Loucy (cell line): Measurements from ENCODE around the gene LRRC15.

ENCODE experiments used
- H2AFZ ChIP-seq: fragments of 200-600 bp; sonication (generic); 2 replicates; pipeline ENCODE4 v1.6.0; 2016; ENCODE audit warnings: antibody characterized with exemption, mild to moderate bottlenecking, low read length, moderate library complexity
- H3F3A ChIP-seq: fragments of 200-600 bp; 2 replicates; pipeline ENCODE4 v1.6.0; 2016; ENCODE audit warnings: antibody characterized with exemption, low read depth, mild to moderate bottlenecking
- H3K27me3 ChIP-seq: fragments of 200-600 bp; sonication (generic); 2 replicates; pipeline ENCODE4 v1.6.1; 2014; ENCODE audit warnings: low read length, mild to moderate bottlenecking; ENCODE audit not compliant: insufficient read depth, poor library complexity, severe bottlenecking
- H3K36me3 ChIP-seq: fragments of 200-600 bp; sonication (generic); 2 replicates; pipeline ENCODE4 v1.6.1; 2016; ENCODE audit warnings: low read length; ENCODE audit not compliant: insufficient read depth
- H3K4me1 ChIP-seq: fragments of 200-600 bp; sonication (generic); 2 replicates; pipeline ENCODE4 v1.5.1; 2014; ENCODE audit warnings: low read length, mild to moderate bottlenecking; ENCODE audit not compliant: insufficient read depth, poor library complexity, severe bottlenecking
- H3K4me2 ChIP-seq: fragments of 200-600 bp; sonication (generic); 2 replicates; pipeline ENCODE4 v1.6.0; 2014; ENCODE audit warnings: antibody characterized with exemption, low read length, low read depth, mild to moderate bottlenecking; ENCODE audit not compliant: poor library complexity, severe bottlenecking
- H3K4me3 ChIP-seq: fragments of 200-600 bp; sonication (generic); 2 replicates; pipeline ENCODE4 v1.5.1; 2014; ENCODE audit warnings: low read length, mild to moderate bottlenecking, mixed read lengths; ENCODE audit not compliant: poor library complexity, severe bottlenecking
- H3K79me2 ChIP-seq: fragments of 200-600 bp; sonication (generic); 2 replicates; pipeline ENCODE4 v1.6.1; 2014; ENCODE audit warnings: low read length; ENCODE audit not compliant: insufficient read depth
- H3K9ac ChIP-seq: fragments of 200-600 bp; sonication (generic); 2 replicates; pipeline ENCODE4 v1.6.0; 2014; ENCODE audit warnings: mild to moderate bottlenecking, low read depth, low read length, moderate library complexity; ENCODE audit not compliant: poor library complexity, severe bottlenecking
- H3K9me2 ChIP-seq: fragments of 200-600 bp; sonication (generic); replicated peaks from 2 replicates; pipeline ENCODE4 v1.6.1; 2016; ENCODE audit warnings: low read depth, low read length, mixed read lengths
- H3K9me3 ChIP-seq: fragments of 200-600 bp; sonication (generic); 2 replicates; pipeline ENCODE4 v1.6.1; 2014; ENCODE audit warnings: mild to moderate bottlenecking, antibody characterized with exemption, low read length, low read depth; ENCODE audit not compliant: insufficient read depth
- H4K20me1 ChIP-seq: fragments of 200-600 bp; sonication (generic); 2 replicates; pipeline ENCODE4 v1.6.0; 2014; ENCODE audit warnings: antibody characterized with exemption, low read length, mild to moderate bottlenecking; ENCODE audit not compliant: insufficient read depth, poor library complexity, severe bottlenecking
- CTCF ChIP-seq: fragments of 200-600 bp; sonication (generic); conservative IDR thresholded peaks from 2 replicates; pipeline ENCODE4 v1.5.1; 2014; ENCODE audit warnings: mild to moderate bottlenecking, antibody characterized with exemption, low read length
- EZH2phosphoT487 ChIP-seq: fragments of 200-600 bp; IDR thresholded peaks from 2 replicates; pipeline ENCODE4 v1.6.1; 2018; ENCODE audit warnings: antibody characterized with exemption, mild to moderate bottlenecking, moderate library complexity, borderline replicate concordance

Gene LRRC15

DNA sequence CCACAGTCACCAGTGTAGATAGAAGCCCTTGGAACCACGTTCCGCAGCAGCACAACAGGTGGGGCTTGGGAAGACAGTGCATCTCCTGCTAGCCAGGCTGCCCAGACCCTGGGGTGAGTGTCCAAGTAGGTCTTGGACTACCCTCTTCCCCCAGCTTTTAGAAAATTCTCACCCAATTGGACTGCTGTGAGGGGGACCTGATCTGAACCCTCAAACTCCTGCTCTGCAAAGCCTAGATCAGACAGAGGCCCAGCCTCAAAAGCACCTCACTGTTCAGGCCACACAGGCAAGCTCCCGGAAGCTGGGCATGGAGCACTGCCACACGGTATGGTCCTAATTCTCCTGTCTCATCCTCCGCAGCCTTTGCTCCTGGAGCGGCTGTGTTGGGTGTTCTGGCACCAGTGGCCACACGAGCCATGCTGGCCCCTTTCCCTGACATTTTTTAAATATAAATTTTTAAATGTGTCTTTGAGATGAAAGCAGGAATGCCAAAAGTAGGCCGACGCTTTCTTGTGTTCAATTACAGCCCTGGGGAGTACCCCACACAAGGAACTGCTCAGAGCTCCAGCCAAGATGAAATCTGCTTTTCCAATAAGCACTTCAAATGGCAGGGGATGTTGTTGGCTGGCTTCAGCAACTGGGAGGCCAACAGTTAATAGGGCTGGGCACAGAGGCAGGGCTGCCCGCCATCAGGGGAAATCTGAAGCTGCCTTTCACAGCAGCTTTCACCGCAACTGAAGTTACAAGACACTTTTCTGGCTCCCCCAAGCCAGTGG, 59.3 kb downstream of the LRRC15 start:
- H3K4me2 ChIP-seq, result peak overlapping the region; percentile 0
- H3K36me3 ChIP-seq, result no peaks in the 10 kb centered on the region
- no peak overlapping the region for H3K4me3 ChIP-seq
- peak overlapping the region; percentile 69 for H3K9ac ChIP-seq
- H3F3A ChIP-seq, result peaks cover 10% of the 10 kb centered on the region
- H3K27me3 ChIP-seq, result no peaks in the 10 kb centered on the region
- H3K9me2 ChIP-seq, result no peaks in the 10 kb centered on the region
- no peaks in the 10 kb centered on the region for H4K20me1 ChIP-seq
- H2AFZ ChIP-seq, result no peak overlapping the region
- H3K4me1 ChIP-seq, result peaks cover 61% of the 10 kb centered on the region
- TF ChIP-seq EZH2phosphoT487, result no peak
- no peak for TF ChIP-seq CTCF
- 0 out of 2 replicates have a peak, but pooled peaks cover 2% of the 10 kb centered on the region for H3K79me2 ChIP-seq
- no peaks in the 10 kb centered on the region for H3K9me3 ChIP-seq

GRCh38 chr3:194308601-194309449, 60.7 kb downstream of the LRRC15 start:
- no peak overlapping the region for H2AFZ ChIP-seq
- H3F3A ChIP-seq, result peaks cover 10% of the 10 kb centered on the region
- 0 out of 2 replicates have a peak, but pooled peaks cover 2% of the 10 kb centered on the region for H3K79me2 ChIP-seq
- no peak overlapping the region for H3K4me3 ChIP-seq
- H3K9me3 ChIP-seq, result no peaks in the 10 kb centered on the region
- peaks cover 70% of the 10 kb centered on the region for H3K4me1 ChIP-seq
- no peaks in the 10 kb centered on the region for H3K36me3 ChIP-seq
- peak overlapping the region; percentile 0 for H3K4me2 ChIP-seq
- TF ChIP-seq CTCF (no peak), EZH2phosphoT487 (no peak)
- no peaks in the 10 kb centered on the region for H4K20me1 ChIP-seq
- H3K27me3 ChIP-seq, result no peaks in the 10 kb centered on the region
- H3K9ac ChIP-seq, result peak overlapping the region; percentile 69
- H3K9me2 ChIP-seq, result no peaks in the 10 kb centered on the region

DNA sequence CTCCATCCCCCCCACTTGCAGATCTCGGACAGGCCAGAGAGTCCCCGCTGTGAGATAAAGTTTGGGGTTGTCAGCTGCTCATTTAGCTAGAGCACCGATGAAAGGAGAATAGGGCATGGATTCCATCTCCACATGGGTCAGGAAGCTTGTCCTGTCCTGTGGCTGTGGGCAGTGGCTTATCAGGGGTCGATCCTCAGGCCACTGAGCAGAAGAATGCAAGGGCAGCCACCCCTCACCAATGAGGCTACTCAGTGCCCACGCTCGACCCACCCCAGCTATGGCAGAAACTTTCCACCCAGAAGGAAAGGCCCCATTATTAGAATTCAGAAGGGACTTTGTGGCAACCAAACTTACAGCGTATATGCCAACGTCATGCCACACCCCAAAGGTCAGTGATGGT, 61.7 kb downstream of the LRRC15 start:
- Histone ChIP-seq H2AFZ (no peak overlapping the region), H3K4me3 (peak overlapping the region; percentile 67), H3K79me2 (0 out of 2 replicates have a peak, but pooled peaks cover 2% of the 10 kb centered on the region), H3K9ac (peak overlapping the region; percentile 69), H3K4me1 (peaks cover 69% of the 10 kb centered on the region), H3K4me2 (peak overlapping the region; percentile 81), H3K9me2 (no peaks in the 10 kb centered on the region), H3K27me3 (no peaks in the 10 kb centered on the region), H3F3A (peaks cover 10% of the 10 kb centered on the region), H3K36me3 (no peaks in the 10 kb centered on the region), H3K9me3 (no peaks in the 10 kb centered on the region), H4K20me1 (no peaks in the 10 kb centered on the region)
- TF ChIP-seq CTCF, result no peak
